ENCODE measurements around the gene DDO. TPM values are rescaled to one million over a fixed set of nuclear protein-coding genes. Genes with fewer than 3 reads are reported as not detected.

DDO gene
- total RNA-seq, 1 experiment from 2014 or later: not detected

- Histone ChIP-seq H3K27ac (ENCODE audit: low read length) (no peak overlapping the region), H3K27me3 (ENCODE audit: low read length) (no peaks in the 10 kb centered on the region), H3K9ac (ENCODE audit: low read length) (no peak overlapping the region), H3K36me3 (ENCODE audit: insufficient read depth, low read length) (no peaks in the 10 kb centered on the region), H3K9me2 (replicated peaks; ENCODE audit: insufficient read depth, low read length) (no peaks in the 10 kb centered on the region), H3K4me2 (ENCODE audit: low read depth, low read length, poor library complexity, severe bottlenecking) (no peak overlapping the region), H3K79me2 (ENCODE audit: low read length) (no peaks in the 10 kb centered on the region), H3K9me3 (ENCODE audit: low read length) (no peaks in the 10 kb centered on the region), H4K20me1 (ENCODE audit: insufficient read depth, low read depth, low read length) (no peaks in the 10 kb centered on the region), H2AFZ (ENCODE audit: low read length) (no peak overlapping the region), H3K4me3 (ENCODE audit: low read length) (no peak overlapping the region), H3K4me1 (ENCODE audit: low read length) (peaks cover 3% of the 10 kb centered on the region; the same call in 1 of the 2 replicates)
- no peak for DNase-seq
Measured at GRCh38 chr6:110448846-110449540, 33.6 kb upstream of the DDO start.

DNA sequence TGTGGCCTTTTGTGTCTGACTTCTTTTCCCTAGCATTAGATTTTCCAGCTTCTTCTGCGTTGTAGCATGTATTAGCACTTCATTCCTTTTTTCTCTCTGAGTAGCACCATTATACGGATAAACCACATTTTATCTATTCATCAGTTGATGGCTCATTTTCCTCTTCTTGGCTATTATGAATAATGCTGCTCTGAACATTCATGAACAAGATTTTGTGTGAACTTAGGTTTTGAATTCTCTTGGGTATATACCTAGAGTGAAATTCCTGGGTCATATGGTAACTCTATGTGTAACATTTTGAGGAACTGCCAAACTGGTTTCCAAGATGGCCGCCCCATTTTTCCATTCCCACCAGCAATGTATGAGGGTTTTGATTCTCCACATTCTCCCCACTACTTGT, 32.4 kb upstream of the DDO start:
- Histone ChIP-seq H4K20me1 (ENCODE audit: insufficient read depth, low read depth, low read length) (no peaks in the 10 kb centered on the region), H3K4me1 (ENCODE audit: low read length) (peaks cover 3% of the 10 kb centered on the region; the same call in 1 of the 2 replicates), H3K4me3 (ENCODE audit: low read length) (no peak overlapping the region), H2AFZ (ENCODE audit: low read length) (no peak overlapping the region), H3K27me3 (ENCODE audit: low read length) (no peaks in the 10 kb centered on the region), H3K9me2 (replicated peaks; ENCODE audit: insufficient read depth, low read length) (no peaks in the 10 kb centered on the region), H3K9me3 (ENCODE audit: low read length) (no peaks in the 10 kb centered on the region), H3K79me2 (ENCODE audit: low read length) (no peaks in the 10 kb centered on the region), H3K4me2 (ENCODE audit: low read depth, low read length, poor library complexity, severe bottlenecking) (no peak overlapping the region), H3K9ac (ENCODE audit: low read length) (no peak overlapping the region), H3K27ac (ENCODE audit: low read length) (no peak overlapping the region), H3K36me3 (ENCODE audit: insufficient read depth, low read length) (no peaks in the 10 kb centered on the region)
- DNase-seq: no peak

GRCh38 chr6:110446405-110446804, 31.0 kb upstream of the DDO start:
- Histone ChIP-seq H3K36me3 (ENCODE audit: insufficient read depth, low read length) (no peaks in the 10 kb centered on the region), H3K9me3 (ENCODE audit: low read length) (no peaks in the 10 kb centered on the region), H3K4me2 (ENCODE audit: low read depth, low read length, poor library complexity, severe bottlenecking) (no peak overlapping the region), H3K27ac (ENCODE audit: low read length) (no peak overlapping the region), H4K20me1 (ENCODE audit: insufficient read depth, low read depth, low read length) (no peaks in the 10 kb centered on the region), H3K4me3 (ENCODE audit: low read length) (no peak overlapping the region), H2AFZ (ENCODE audit: low read length) (no peak overlapping the region), H3K27me3 (ENCODE audit: low read length) (no peaks in the 10 kb centered on the region), H3K79me2 (ENCODE audit: low read length) (no peaks in the 10 kb centered on the region), H3K9ac (ENCODE audit: low read length) (no peak overlapping the region), H3K4me1 (ENCODE audit: low read length) (peaks cover 3% of the 10 kb centered on the region; the same call in 1 of the 2 replicates), H3K9me2 (replicated peaks; ENCODE audit: insufficient read depth, low read length) (no peaks in the 10 kb centered on the region)
- DNase-seq: no peak

DNA sequence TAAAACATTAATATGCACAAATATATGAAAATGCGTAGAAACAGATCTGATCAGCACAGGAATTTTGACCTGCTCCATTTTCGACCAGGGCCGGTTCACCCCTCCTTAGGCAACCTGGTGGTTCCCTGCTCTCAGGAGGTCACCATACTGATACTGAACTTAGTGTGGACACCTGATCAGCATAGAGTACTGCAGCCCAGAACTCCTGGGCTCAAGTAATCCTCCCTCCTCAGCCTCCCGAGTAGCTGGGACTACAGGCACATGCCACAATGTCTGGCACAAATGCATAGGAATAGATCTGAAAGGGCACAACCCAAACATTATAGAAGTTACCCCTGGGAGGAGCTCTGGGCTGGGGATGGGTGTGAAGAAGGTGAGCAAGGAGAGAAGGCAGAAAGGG, 24.7 kb upstream of the DDO start:
- H3K9ac ChIP-seq (ENCODE audit: low read length): no peak overlapping the region

DNA sequence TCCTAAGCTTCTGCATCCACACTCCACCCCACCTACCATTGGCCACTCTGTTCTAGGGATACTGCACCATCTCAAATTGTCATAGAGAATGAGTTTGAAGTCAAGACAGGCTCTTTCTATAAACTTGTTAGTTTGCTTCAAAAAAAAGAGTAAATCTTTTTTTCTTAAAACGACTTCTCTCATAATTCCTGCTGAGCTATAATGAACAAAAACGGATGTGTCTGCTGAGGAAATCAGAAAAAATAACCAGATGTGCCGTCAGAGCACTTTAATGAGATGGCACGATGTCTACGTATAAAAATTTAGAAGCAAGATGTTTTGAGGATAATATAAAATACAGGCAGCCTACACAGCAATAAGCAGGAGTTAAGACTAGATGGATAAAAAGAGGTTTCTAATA, 24.0 kb upstream of the DDO start:
- no peak for DNase-seq
- Histone ChIP-seq H3K27ac (ENCODE audit: low read length) (no peak overlapping the region), H3K9ac (ENCODE audit: low read length) (no peak overlapping the region), H3K9me2 (replicated peaks; ENCODE audit: insufficient read depth, low read length) (no peaks in the 10 kb centered on the region), H3K4me2 (ENCODE audit: low read depth, low read length, poor library complexity, severe bottlenecking) (no peak overlapping the region), H4K20me1 (ENCODE audit: insufficient read depth, low read depth, low read length) (no peaks in the 10 kb centered on the region), H3K9me3 (ENCODE audit: low read length) (no peaks in the 10 kb centered on the region), H2AFZ (ENCODE audit: low read length) (no peak overlapping the region), H3K27me3 (ENCODE audit: low read length) (no peaks in the 10 kb centered on the region), H3K79me2 (ENCODE audit: low read length) (no peaks in the 10 kb centered on the region), H3K4me1 (ENCODE audit: low read length) (no peaks in the 10 kb centered on the region), H3K36me3 (ENCODE audit: insufficient read depth, low read length) (no peaks in the 10 kb centered on the region), H3K4me3 (ENCODE audit: low read length) (no peak overlapping the region)

More for the DNA sequence above, 24.7 kb upstream of the DDO start:
- no peaks in the 10 kb centered on the region for H3K79me2 ChIP-seq (ENCODE audit: low read length)
- no peak overlapping the region for H3K4me2 ChIP-seq (ENCODE audit: low read depth, low read length, poor library complexity, severe bottlenecking)
- no peak overlapping the region for H2AFZ ChIP-seq (ENCODE audit: low read length)
- H3K4me1 ChIP-seq (ENCODE audit: low read length): no peaks in the 10 kb centered on the region
- no peaks in the 10 kb centered on the region for H3K9me3 ChIP-seq (ENCODE audit: low read length)
- H3K36me3 ChIP-seq (ENCODE audit: insufficient read depth, low read length): no peaks in the 10 kb centered on the region
- H3K4me3 ChIP-seq (ENCODE audit: low read length): no peak overlapping the region
- H4K20me1 ChIP-seq (ENCODE audit: insufficient read depth, low read depth, low read length): no peaks in the 10 kb centered on the region
- H3K27ac ChIP-seq (ENCODE audit: low read length): no peak overlapping the region
- no peaks in the 10 kb centered on the region for H3K9me2 ChIP-seq (replicated peaks; ENCODE audit: insufficient read depth, low read length)
- no peaks in the 10 kb centered on the region for H3K27me3 ChIP-seq (ENCODE audit: low read length)
- DNase-seq: no peak

- Histone ChIP-seq H3K9ac (ENCODE audit: low read length) (no peak overlapping the region), H3K4me3 (ENCODE audit: low read length) (no peak overlapping the region), H3K4me1 (ENCODE audit: low read length) (no peaks in the 10 kb centered on the region), H3K9me2 (replicated peaks; ENCODE audit: insufficient read depth, low read length) (no peaks in the 10 kb centered on the region), H3K79me2 (ENCODE audit: low read length) (no peaks in the 10 kb centered on the region), H3K4me2 (ENCODE audit: low read depth, low read length, poor library complexity, severe bottlenecking) (no peak overlapping the region), H3K27ac (ENCODE audit: low read length) (no peak overlapping the region), H2AFZ (ENCODE audit: low read length) (no peak overlapping the region), H3K27me3 (ENCODE audit: low read length) (no peaks in the 10 kb centered on the region), H3K36me3 (ENCODE audit: insufficient read depth, low read length) (no peaks in the 10 kb centered on the region), H4K20me1 (ENCODE audit: insufficient read depth, low read depth, low read length) (no peaks in the 10 kb centered on the region), H3K9me3 (ENCODE audit: low read length) (no peaks in the 10 kb centered on the region)
- no peak for DNase-seq
Measured at GRCh38 chr6:110434961-110435602, 19.7 kb upstream of the DDO start.

DNA sequence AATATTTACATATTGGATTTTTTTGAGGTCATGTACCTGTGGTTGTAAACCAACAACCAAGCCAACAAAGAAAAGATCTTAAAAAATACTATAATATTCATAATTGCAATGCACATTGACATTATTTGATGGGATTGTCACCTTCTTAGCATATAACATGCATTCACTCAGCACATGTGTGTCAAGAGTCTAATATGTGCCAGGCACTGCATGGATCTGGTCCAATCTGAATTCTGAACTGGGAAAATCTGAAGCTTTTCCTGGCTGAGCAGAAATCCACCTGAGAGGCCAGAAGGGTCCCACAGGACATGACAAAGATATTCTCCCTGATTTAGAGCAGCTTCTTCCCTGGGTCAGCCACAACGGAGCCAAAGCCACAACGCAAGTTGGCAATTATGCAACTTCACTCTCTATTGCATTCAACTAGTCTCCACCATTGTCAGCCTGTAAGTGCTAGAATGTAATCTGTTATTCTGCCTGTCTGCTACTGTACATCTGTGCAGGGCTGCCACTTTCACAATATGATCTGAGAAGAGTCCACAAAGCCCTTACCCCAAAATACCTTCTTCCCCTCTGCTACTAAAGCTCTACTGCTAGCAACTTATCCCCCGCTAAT, 17.0 kb upstream of the DDO start:
- Histone ChIP-seq H4K20me1 (ENCODE audit: insufficient read depth, low read depth, low read length) (no peaks in the 10 kb centered on the region), H3K9me2 (replicated peaks; ENCODE audit: insufficient read depth, low read length) (no peaks in the 10 kb centered on the region), H3K9me3 (ENCODE audit: low read length) (no peaks in the 10 kb centered on the region), H3K4me2 (ENCODE audit: low read depth, low read length, poor library complexity, severe bottlenecking) (no peak overlapping the region), H3K27me3 (ENCODE audit: low read length) (no peaks in the 10 kb centered on the region), H3K36me3 (ENCODE audit: insufficient read depth, low read length) (no peaks in the 10 kb centered on the region), H2AFZ (ENCODE audit: low read length) (no peak overlapping the region), H3K4me3 (ENCODE audit: low read length) (no peak overlapping the region), H3K9ac (ENCODE audit: low read length) (no peak overlapping the region), H3K4me1 (ENCODE audit: low read length) (no peaks in the 10 kb centered on the region), H3K27ac (ENCODE audit: low read length) (no peak overlapping the region), H3K79me2 (ENCODE audit: low read length) (no peaks in the 10 kb centered on the region)
- no peak for DNase-seq

DNA sequence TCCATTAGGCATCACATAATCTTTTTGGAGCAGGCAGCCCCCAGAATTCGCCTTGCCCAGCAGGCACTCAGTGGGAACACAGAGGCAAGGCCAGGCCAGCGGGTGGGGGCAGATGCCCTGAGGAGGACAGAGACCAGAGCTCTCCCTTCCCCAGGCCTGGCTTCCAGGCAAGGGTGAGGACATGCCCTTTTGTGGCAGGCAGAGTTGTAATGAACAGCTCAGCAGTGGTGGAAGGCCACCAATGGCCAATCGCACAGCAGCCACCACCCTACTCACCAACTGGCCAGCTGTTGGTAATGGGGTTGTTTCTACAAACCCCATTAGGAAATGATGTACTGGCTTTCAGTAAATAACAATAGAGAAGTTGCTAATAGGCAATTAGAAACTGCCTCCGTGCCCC, 15.4 kb upstream of the DDO start:
- no peaks in the 10 kb centered on the region for H3K36me3 ChIP-seq (ENCODE audit: insufficient read depth, low read length)
- no peak for DNase-seq
- no peaks in the 10 kb centered on the region for H3K4me1 ChIP-seq (ENCODE audit: low read length)
- no peaks in the 10 kb centered on the region for H3K27me3 ChIP-seq (ENCODE audit: low read length)
- H2AFZ ChIP-seq (ENCODE audit: low read length): no peak overlapping the region
- H3K9me2 ChIP-seq (replicated peaks; ENCODE audit: insufficient read depth, low read length): no peaks in the 10 kb centered on the region
- H4K20me1 ChIP-seq (ENCODE audit: insufficient read depth, low read depth, low read length): no peaks in the 10 kb centered on the region
- no peaks in the 10 kb centered on the region for H3K79me2 ChIP-seq (ENCODE audit: low read length)
- no peak overlapping the region for H3K27ac ChIP-seq (ENCODE audit: low read length)
- no peak overlapping the region for H3K4me3 ChIP-seq (ENCODE audit: low read length)
- H3K9ac ChIP-seq (ENCODE audit: low read length): no peak overlapping the region
- H3K4me2 ChIP-seq (ENCODE audit: low read depth, low read length, poor library complexity, severe bottlenecking): no peak overlapping the region
- no peaks in the 10 kb centered on the region for H3K9me3 ChIP-seq (ENCODE audit: low read length)
